Activated CD4-positive, alpha-beta memory T cell treated with anti-CD3 and anti-CD28 coated beads, Interleukin-2, amount 10 ng/mL, durations not matched to agents 7 days and 5 days (primary cell): ENCODE data around the gene ZNF571. TPM values are rescaled to one million over a fixed set of nuclear protein-coding genes. Genes with fewer than 3 reads are reported as not detected.

Source experiments
- CTCF ChIA-PET: fragments of 350-600 bp; sonication (Branson Sonifier 250); formaldehyde crosslinking; loops from one replicate; lab custom pipeline; 2021; ENCODE audit warnings: antibody characterized with exemption, inconsistent platforms; lab: Charles Lee
- POLR2A ChIA-PET: fragments of 350-600 bp; sonication (Branson Sonifier 250); formaldehyde crosslinking; loops from one replicate; lab custom pipeline; 2021; ENCODE audit warnings: antibody characterized with exemption; lab: Charles Lee
- DNase-seq: peaks from one replicate; pipeline ENCODE4 v3.0.0-alpha.2; 2020
- H3K27ac Mint-ChIP-seq: one replicate; pipeline ENCODE4 v1.8.0; 2021; ENCODE audit warnings: mild to moderate bottlenecking, mixed read lengths
- H3K27me3 Mint-ChIP-seq: one replicate; pipeline ENCODE4 v1.8.0; 2021; ENCODE audit warnings: mixed read lengths
- H3K36me3 Mint-ChIP-seq: one replicate; pipeline ENCODE4 v1.8.0; 2021; ENCODE audit warnings: low read depth, mixed read lengths
- H3K4me1 Mint-ChIP-seq: one replicate; pipeline ENCODE4 v1.8.0; 2021; ENCODE audit warnings: mixed read lengths
- H3K4me3 Mint-ChIP-seq: one replicate; pipeline ENCODE4 v1.8.0; 2021; ENCODE audit warnings: mild to moderate bottlenecking, mixed read lengths
- H3K9me3 Mint-ChIP-seq: one replicate; pipeline ENCODE4 v1.8.0; 2021; ENCODE audit warnings: mixed read lengths
- total RNA-seq, 2 experiments: library from RNA; stranded (reverse); gene quantifications; one replicate each; pipeline ENCODE4 v1.2.3, GENCODE V29; 2021

The ZNF571 gene
- total RNA-seq, result 1 to 10 TPM; 1.5 to 2.9 TPM

GRCh38 chr19:37594304-37594981 is at the start of gene ZNF571, which contains the start of gene ZNF540:
Gene ZNF571 (minus strand): TSS chr19:37594792. CDS start chr19:37586676, 8,116 bp downstream.
Gene ZNF540 (plus strand): TSS chr19:37594876. CDS start chr19:37598448, 3,572 bp downstream.
- POLR2A ChIA-PET, result interaction anchor here (0.7 to 2.6 kb wide), 8 partner anchors 61 to 907 kb away, joined by 4 to 11 read pairs (median 5); partner anchors contain the start of genes ZFP30, ZNF383, ZNF527 and ZNF567
- Mint-ChIP-seq H3K4me1 (peaks cover 17% of the 10 kb centered on the region), H3K27me3 (no peaks in the 10 kb centered on the region), H3K36me3 (peaks cover 12% of the 10 kb centered on the region), H3K9me3 (peaks cover 29% of the 10 kb centered on the region), H3K27ac (peak within 1 kb of the TSS; percentile 80), H3K4me3 (peak within 1 kb of the TSS; percentile 90)
- DNase-seq, result peak; percentile 91
- CTCF ChIA-PET, result interaction anchor here (0.7 to 1.6 kb wide), 5 partner anchors 11 to 679 kb away, joined by 3 to 7 read pairs (median 3); partner anchors contain the start of genes ZNF527, ZNF568, ZNF573 and ZNF829

- no peak overlapping the region for H3K27ac Mint-ChIP-seq
- DNase-seq, result no peak
Observed at GRCh38 chr19:37635076-37636056, 40.8 kb upstream of the ZNF571 start.

GRCh38 chr19:37594982-37595382 is 390 bp upstream of the ZNF571 start:
- Mint-ChIP-seq H3K36me3 (peaks cover 12% of the 10 kb centered on the region), H3K4me3 (peak overlapping the region; percentile 90), H3K27ac (peak overlapping the region; percentile 80), H3K27me3 (no peaks in the 10 kb centered on the region), H3K9me3 (peaks cover 32% of the 10 kb centered on the region), H3K4me1 (peaks cover 17% of the 10 kb centered on the region)
- CTCF ChIA-PET, result interaction anchor here (0.6 to 1.6 kb wide), 6 partner anchors 10 to 277 kb away, joined by 3 to 7 read pairs (median 3); partner anchors contain the start of genes ZNF527 and ZNF573
- POLR2A ChIA-PET, result interaction anchor here (1.2 to 2.6 kb wide), 7 partner anchors 60 to 908 kb away, joined by 4 to 11 read pairs (median 5); partner anchors contain the start of genes ZFP30, ZNF527, ZNF567 and ZNF569
- DNase-seq, result peak; percentile 61

More at GRCh38 chr19:37635076-37636056, 40.8 kb upstream of the ZNF571 start:
- H3K4me3 Mint-ChIP-seq, result no peak overlapping the region
- peaks cover 57% of the 10 kb centered on the region for H3K9me3 Mint-ChIP-seq
- peaks cover 51% of the 10 kb centered on the region for H3K36me3 Mint-ChIP-seq
- ChIA-PET CTCF (no interaction called here), POLR2A (no interaction called here)
- no peaks in the 10 kb centered on the region for H3K27me3 Mint-ChIP-seq
- no peaks in the 10 kb centered on the region for H3K4me1 Mint-ChIP-seq

- Mint-ChIP-seq H3K4me1 (peaks cover 17% of the 10 kb centered on the region), H3K27me3 (no peaks in the 10 kb centered on the region), H3K9me3 (peaks cover 32% of the 10 kb centered on the region), H3K4me3 (peak overlapping the region; percentile 90), H3K36me3 (peaks cover 12% of the 10 kb centered on the region), H3K27ac (peak overlapping the region; percentile 80)
- POLR2A ChIA-PET, result interaction anchor here (0.7 to 2.6 kb wide), 7 partner anchors 61 to 907 kb away, joined by 4 to 11 read pairs (median 5); partner anchors contain the start of genes ZFP30, ZNF383, ZNF527 and ZNF567
- no peak for DNase-seq
- CTCF ChIA-PET, result interaction anchor here (1.0 to 1.6 kb wide), 2 partner anchors 223 to 678 kb away, joined by 3 to 7 read pairs; partner anchors contain the start of genes ZNF527, ZNF568 and ZNF829
Observed at GRCh38 chr19:37593996-37594303, 642 bp downstream of the ZNF571 start.

GRCh38 chr19:37583340-37583739 is 11.3 kb downstream of the ZNF571 start:
- Mint-ChIP-seq H3K27ac (no peak overlapping the region), H3K36me3 (peaks cover 44% of the 10 kb centered on the region), H3K27me3 (no peaks in the 10 kb centered on the region), H3K4me3 (no peak overlapping the region), H3K9me3 (peaks cover 53% of the 10 kb centered on the region), H3K4me1 (no peaks in the 10 kb centered on the region)
- ChIA-PET POLR2A (no interaction called here), CTCF (no interaction called here)
- no peak for DNase-seq

GRCh38 chr19:37572203-37572602 is 22.4 kb downstream of the ZNF571 start:
- H3K27me3 Mint-ChIP-seq, result no peaks in the 10 kb centered on the region
- CTCF ChIA-PET, result no interaction called here
- no peak overlapping the region for H3K27ac Mint-ChIP-seq
- H3K4me1 Mint-ChIP-seq, result no peaks in the 10 kb centered on the region
- POLR2A ChIA-PET, result no interaction called here
- no peak for DNase-seq
- peaks cover 27% of the 10 kb centered on the region for H3K36me3 Mint-ChIP-seq
- H3K4me3 Mint-ChIP-seq, result no peak overlapping the region
- H3K9me3 Mint-ChIP-seq, result peaks cover 62% of the 10 kb centered on the region

- no peak overlapping the region for H3K27ac Mint-ChIP-seq
- ChIA-PET POLR2A (no interaction called here), CTCF (no interaction called here)
- no peaks in the 10 kb centered on the region for H3K4me1 Mint-ChIP-seq
- peaks cover 39% of the 10 kb centered on the region for H3K36me3 Mint-ChIP-seq
- peaks cover 76% of the 10 kb centered on the region for H3K9me3 Mint-ChIP-seq
- no peak for DNase-seq
- H3K4me3 Mint-ChIP-seq, result no peak overlapping the region
- no peaks in the 10 kb centered on the region for H3K27me3 Mint-ChIP-seq
Observed at GRCh38 chr19:37565370-37565669, 29.3 kb downstream of the ZNF571 start.

GRCh38 chr19:37564624-37565369 is 29.8 kb downstream of the ZNF571 start:
- Mint-ChIP-seq H3K36me3 (peaks cover 36% of the 10 kb centered on the region), H3K4me1 (no peaks in the 10 kb centered on the region), H3K9me3 (peaks cover 71% of the 10 kb centered on the region), H3K27ac (no peak overlapping the region), H3K27me3 (no peaks in the 10 kb centered on the region), H3K4me3 (no peak overlapping the region)
- no peak for DNase-seq
- POLR2A ChIA-PET, result no interaction called here
- CTCF ChIA-PET, result no interaction called here

- ChIA-PET CTCF (no interaction called here), POLR2A (no interaction called here)
- no peak overlapping the region for H3K27ac Mint-ChIP-seq
- H3K27me3 Mint-ChIP-seq, result no peaks in the 10 kb centered on the region
- H3K4me3 Mint-ChIP-seq, result no peak overlapping the region
- H3K4me1 Mint-ChIP-seq, result no peaks in the 10 kb centered on the region
- DNase-seq, result no peak
- peaks cover 34% of the 10 kb centered on the region for H3K36me3 Mint-ChIP-seq
- H3K9me3 Mint-ChIP-seq, result peaks cover 69% of the 10 kb centered on the region
Observed at GRCh38 chr19:37563518-37563917, 31.1 kb downstream of the ZNF571 start.

GRCh38 chr19:37551129-37551993 is 43.2 kb downstream of the ZNF571 start:
- ChIA-PET CTCF (interaction anchor here (0.6 to 1.0 kb wide), 3 partner anchors 43 to 381 kb away, joined by 3 read pairs; partner anchors contain the start of genes ZNF527, ZNF540 and ZNF571), POLR2A (interaction anchor here (0.8 to 1.9 kb wide), 5 partner anchors 44 to 946 kb away, joined by 3 to 5 read pairs (median 3); partner anchors contain the start of genes ZNF382, ZNF570 and ZNF793)
- H3K9me3 Mint-ChIP-seq, result peaks cover 53% of the 10 kb centered on the region
- H3K27ac Mint-ChIP-seq, result peak overlapping the region; percentile 85
- peak; percentile 76 for DNase-seq
- peak overlapping the region; percentile 93 for H3K4me3 Mint-ChIP-seq
- H3K4me1 Mint-ChIP-seq, result peaks cover 8% of the 10 kb centered on the region
- H3K36me3 Mint-ChIP-seq, result peaks cover 26% of the 10 kb centered on the region
- no peaks in the 10 kb centered on the region for H3K27me3 Mint-ChIP-seq

GRCh38 chr19:37537391-37537947 is 57.1 kb downstream of the ZNF571 start:
- H3K27ac Mint-ChIP-seq, result no peak overlapping the region
- no peak overlapping the region for H3K4me3 Mint-ChIP-seq
- peaks cover 38% of the 10 kb centered on the region for H3K36me3 Mint-ChIP-seq
- POLR2A ChIA-PET, result no interaction called here
- no peaks in the 10 kb centered on the region for H3K4me1 Mint-ChIP-seq
- no peak for DNase-seq
- CTCF ChIA-PET, result no interaction called here
- no peaks in the 10 kb centered on the region for H3K27me3 Mint-ChIP-seq
- H3K9me3 Mint-ChIP-seq, result peaks cover 42% of the 10 kb centered on the region
